ENCODE measurements around the gene C1orf87. TPM values are rescaled to one million over a fixed set of nuclear protein-coding genes. Genes with fewer than 3 reads are reported as not detected.
A peak's percentile ranks its signal among the peaks of the same experiment; 100 is the strongest.

Gene C1orf87
- total and polyA plus RNA-seq, 2 donors (not counting 1 experiment from before 2014, with no cell fraction given), result 0.10 to 0.50 TPM

GRCh38 chr1:59999006-59999405 is 74.6 kb downstream of the C1orf87 start:
- no peak overlapping the region for H3K4me3 ChIP-seq (replicated peaks in 1 of 4; ENCODE audit: control extremely low read depth in 1 of 4, insufficient read depth in 1 of 4, low read depth in 3 of 4, low read length in 4 of 4)
- peaks cover 2% of the 10 kb centered on the region for H3K4me1 ChIP-seq (ENCODE audit: control insufficient read depth, extremely low read depth, insufficient read depth, low read length)
- no peak overlapping the region for H3K27ac ChIP-seq (ENCODE audit: insufficient read depth, low read length)
- no peak overlapping the region for H3K4me2 ChIP-seq (ENCODE audit: extremely low read depth, insufficient read depth, low read length)
- no peaks in the 10 kb centered on the region for H3K27me3 ChIP-seq (ENCODE audit: control insufficient read depth, insufficient read depth, low read length)
- no peaks in the 10 kb centered on the region for H4K20me1 ChIP-seq (ENCODE audit: control insufficient read depth, extremely low read depth, insufficient read depth, low read length)
- H3K36me3 ChIP-seq (ENCODE audit: control insufficient read depth, insufficient read depth, low read length), result no peaks in the 10 kb centered on the region
- TF ChIP-seq EZH2 (IDR thresholded peaks at IDR 0.05; ENCODE audit: low read length, missing control alignments) (no peak), CTCF (conservative IDR thresholded peaks at IDR 0.05 in 1 of 2, IDR thresholded peaks at IDR 0.05 in 1 of 2; ENCODE audit: low read depth in 1 of 2, low read length in 2 of 2) (no peak)
- H3K79me2 ChIP-seq (ENCODE audit: control insufficient read depth, insufficient read depth, low read length), result no peaks in the 10 kb centered on the region
- H3K9ac ChIP-seq (ENCODE audit: insufficient read depth, low read length), result no peak overlapping the region
- H3K9me3 ChIP-seq (ENCODE audit: control insufficient read depth, insufficient read depth, low read depth, low read length), result no peaks in the 10 kb centered on the region
- H2AFZ ChIP-seq (ENCODE audit: low read length), result no peak overlapping the region
- peak in 1 of 2 donors; percentile 41 for DNase-seq (ENCODE audit: low read depth in 2 of 2)

GRCh38 chr1:59997479-59998115 is 76.0 kb downstream of the C1orf87 start:
- H3K9ac ChIP-seq (ENCODE audit: insufficient read depth, low read length), result no peak overlapping the region
- H3K79me2 ChIP-seq (ENCODE audit: control insufficient read depth, insufficient read depth, low read length), result no peaks in the 10 kb centered on the region
- DNase-seq (ENCODE audit: low read depth in 2 of 2), result no peak
- H4K20me1 ChIP-seq (ENCODE audit: control insufficient read depth, extremely low read depth, insufficient read depth, low read length), result no peaks in the 10 kb centered on the region
- no peak overlapping the region for H2AFZ ChIP-seq (ENCODE audit: low read length)
- no peaks in the 10 kb centered on the region for H3K27me3 ChIP-seq (ENCODE audit: control insufficient read depth, insufficient read depth, low read length)
- H3K4me2 ChIP-seq (ENCODE audit: extremely low read depth, insufficient read depth, low read length), result no peak overlapping the region
- TF ChIP-seq EZH2 (IDR thresholded peaks at IDR 0.05; ENCODE audit: low read length, missing control alignments) (no peak), CTCF (conservative IDR thresholded peaks at IDR 0.05 in 1 of 2, IDR thresholded peaks at IDR 0.05 in 1 of 2; ENCODE audit: low read depth in 1 of 2, low read length in 2 of 2) (no peak)
- no peaks in the 10 kb centered on the region for H3K9me3 ChIP-seq (ENCODE audit: control insufficient read depth, insufficient read depth, low read depth, low read length)
- no peak overlapping the region for H3K4me3 ChIP-seq (replicated peaks in 1 of 4; ENCODE audit: control extremely low read depth in 1 of 4, insufficient read depth in 1 of 4, low read depth in 3 of 4, low read length in 4 of 4)
- no peaks in the 10 kb centered on the region for H3K36me3 ChIP-seq (ENCODE audit: control insufficient read depth, insufficient read depth, low read length)
- no peak overlapping the region for H3K27ac ChIP-seq (ENCODE audit: insufficient read depth, low read length)
- H3K4me1 ChIP-seq (ENCODE audit: control insufficient read depth, extremely low read depth, insufficient read depth, low read length), result peaks cover 2% of the 10 kb centered on the region

DNA sequence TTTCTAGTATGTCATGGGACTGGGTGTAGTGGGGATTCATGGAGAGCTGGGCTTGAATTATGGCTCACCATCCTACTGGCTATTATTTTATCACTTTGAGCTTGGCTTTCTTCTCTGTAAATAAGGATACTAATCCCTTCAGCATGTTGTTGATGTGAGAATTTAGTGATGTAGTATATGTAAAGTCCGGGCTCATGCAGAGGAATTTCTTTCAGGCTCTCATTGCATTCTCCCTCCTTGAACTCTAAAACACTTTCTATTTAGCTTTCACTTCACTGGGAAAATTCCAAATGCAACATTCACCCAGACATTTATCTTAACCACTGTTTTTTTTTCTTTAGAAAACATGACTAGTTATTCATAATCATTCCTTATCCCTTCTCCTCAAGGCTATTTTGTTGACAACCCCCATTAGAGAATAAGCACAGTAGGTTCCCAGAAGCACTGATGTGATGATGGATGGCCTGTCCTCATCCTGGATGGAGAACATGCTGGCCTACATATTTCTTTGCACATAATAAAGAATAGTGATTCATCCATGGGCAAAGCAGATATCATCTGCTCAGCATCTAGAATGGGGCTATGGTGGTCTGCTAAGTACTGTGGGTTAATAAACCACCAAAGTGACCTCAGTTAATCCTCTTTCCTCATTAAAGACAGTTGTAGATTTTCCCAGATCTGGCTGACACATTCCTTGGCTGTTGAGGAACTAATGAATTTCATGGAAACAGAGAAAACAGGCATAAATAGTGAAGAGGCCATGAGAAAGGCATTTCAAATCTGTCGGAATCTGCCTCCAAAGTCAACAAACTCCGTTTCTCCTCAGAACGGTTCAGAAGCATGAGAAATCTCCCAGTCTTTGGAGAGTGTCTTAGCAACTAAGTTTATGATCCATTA is 79.0 kb downstream of the C1orf87 start:
- Histone ChIP-seq H3K36me3 (ENCODE audit: control insufficient read depth, insufficient read depth, low read length) (no peaks in the 10 kb centered on the region), H3K4me3 (replicated peaks in 1 of 4; ENCODE audit: control extremely low read depth in 1 of 4, insufficient read depth in 1 of 4, low read depth in 3 of 4, low read length in 4 of 4) (no peak overlapping the region), H2AFZ (ENCODE audit: low read length) (no peak overlapping the region), H3K4me2 (ENCODE audit: extremely low read depth, insufficient read depth, low read length) (no peak overlapping the region), H3K4me1 (ENCODE audit: control insufficient read depth, extremely low read depth, insufficient read depth, low read length) (peaks cover 2% of the 10 kb centered on the region), H3K27me3 (ENCODE audit: control insufficient read depth, insufficient read depth, low read length) (no peaks in the 10 kb centered on the region), H3K9me3 (ENCODE audit: control insufficient read depth, insufficient read depth, low read depth, low read length) (no peaks in the 10 kb centered on the region), H3K27ac (ENCODE audit: insufficient read depth, low read length) (no peak overlapping the region), H3K79me2 (ENCODE audit: control insufficient read depth, insufficient read depth, low read length) (no peaks in the 10 kb centered on the region), H4K20me1 (ENCODE audit: control insufficient read depth, extremely low read depth, insufficient read depth, low read length) (no peaks in the 10 kb centered on the region), H3K9ac (ENCODE audit: insufficient read depth, low read length) (no peak overlapping the region)
- peak; percentile 77 to 95 for DNase-seq (ENCODE audit: low read depth in 2 of 2)
- TF ChIP-seq CTCF (conservative IDR thresholded peaks at IDR 0.05 in 1 of 2, IDR thresholded peaks at IDR 0.05 in 1 of 2; ENCODE audit: low read depth in 1 of 2, low read length in 2 of 2), result no peak
- no peak for TF ChIP-seq EZH2 (IDR thresholded peaks at IDR 0.05; ENCODE audit: low read length, missing control alignments)

Data from fibroblast of lung (primary cell).